HCT116 (cell line): ENCODE data around the gene MEAF6.

Source experiments
- ELF1 ChIP-seq: IDR thresholded peaks from 2 replicates; pipeline ENCODE4 v1.6.1; 2012; ENCODE audit warnings: low read depth, borderline replicate concordance
- POLR2A ChIP-seq: IDR thresholded peaks from 2 replicates; pipeline ENCODE4 v1.7.0; 2011; ENCODE audit warnings: borderline replicate concordance; ENCODE audit not compliant: insufficient read depth, insufficient read length; ENCODE audit errors: extremely low read depth

DNA sequence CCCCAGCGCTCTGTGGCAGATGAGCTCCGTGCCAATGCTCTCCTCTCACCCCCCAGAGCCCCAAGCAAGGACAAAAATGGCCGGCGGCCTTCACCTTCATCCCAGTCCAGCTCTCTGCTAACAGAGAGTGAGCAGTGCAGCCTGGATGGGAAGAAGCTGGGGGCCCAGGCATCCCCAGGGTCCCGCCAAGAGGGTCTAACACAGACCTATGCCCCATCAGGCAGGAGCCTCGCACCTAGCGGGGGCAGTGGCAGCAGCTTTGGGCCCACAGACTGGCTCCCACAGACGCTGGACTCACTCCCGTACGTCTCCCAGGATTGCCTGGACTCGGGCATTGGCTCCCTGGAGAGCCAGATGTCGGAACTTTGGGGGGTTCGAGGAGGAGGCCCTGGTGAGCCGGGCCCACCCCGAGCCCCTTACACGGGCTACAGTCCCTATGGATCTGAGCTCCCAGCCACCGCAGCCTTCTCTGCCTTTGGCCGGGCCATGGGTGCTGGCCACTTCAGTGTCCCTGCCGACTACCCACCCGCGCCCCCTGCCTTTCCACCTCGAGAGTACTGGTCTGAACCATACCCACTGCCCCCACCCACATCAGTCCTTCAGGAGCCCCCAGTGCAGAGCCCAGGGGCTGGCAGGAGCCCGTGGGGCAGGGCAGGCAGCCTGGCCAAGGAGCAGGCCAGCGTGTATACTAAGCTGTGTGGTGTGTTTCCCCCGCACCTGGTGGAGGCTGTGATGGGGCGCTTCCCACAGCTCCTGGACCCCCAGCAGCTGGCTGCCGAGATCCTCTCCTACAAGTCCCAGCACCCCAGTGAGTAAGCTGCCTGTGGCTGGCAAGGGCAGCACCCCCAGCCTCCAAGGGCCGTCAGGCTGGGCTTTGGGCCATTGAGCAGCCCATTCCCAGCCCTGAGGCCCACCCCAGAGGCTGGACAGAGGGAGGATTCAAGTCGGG, 31.5 kb downstream of the MEAF6 start:
- TF ChIP-seq ELF1: no peak
- no peak for TF ChIP-seq POLR2A
